ENCODE data around the gene KRT12. TPM values are rescaled to one million over a fixed set of nuclear protein-coding genes. Genes with fewer than 3 reads are reported as not detected.

KRT12 gene
- total RNA-seq, 1 donor: not detected

DNA sequence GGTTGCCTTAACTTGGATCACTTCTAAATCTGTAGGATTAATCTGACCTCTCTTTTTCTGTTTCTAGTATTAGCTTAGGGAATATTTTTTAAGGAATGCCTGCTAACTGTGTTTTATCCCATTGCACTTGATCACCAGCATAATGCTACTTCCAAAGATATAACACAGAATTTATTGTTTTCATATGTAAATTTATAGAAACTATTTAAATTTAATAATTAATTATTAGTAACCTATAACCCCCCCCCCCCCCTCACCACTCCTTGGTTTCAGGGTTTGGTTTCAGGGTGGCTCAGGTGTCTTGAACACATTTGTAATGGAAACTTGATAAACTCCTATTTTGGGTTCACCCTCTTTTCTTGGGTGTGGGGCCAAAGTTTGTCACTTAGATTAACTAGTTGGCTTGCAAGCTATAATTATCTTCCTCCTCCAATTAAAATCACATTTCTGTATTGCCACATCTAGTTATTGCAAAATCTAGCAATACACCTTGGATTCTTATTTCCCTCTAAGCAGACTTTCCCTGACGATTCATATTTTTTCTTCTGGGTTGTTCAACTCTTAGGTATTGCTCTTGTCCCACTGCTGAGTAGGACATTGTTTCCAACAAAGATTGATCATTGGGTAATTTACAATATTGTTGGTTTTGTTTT, 18.3 kb downstream of the KRT12 start:
- H3K4me3 ChIP-seq (ENCODE audit: low read depth, low read length): no peak overlapping the region
- TF ChIP-seq, protein P1, sequence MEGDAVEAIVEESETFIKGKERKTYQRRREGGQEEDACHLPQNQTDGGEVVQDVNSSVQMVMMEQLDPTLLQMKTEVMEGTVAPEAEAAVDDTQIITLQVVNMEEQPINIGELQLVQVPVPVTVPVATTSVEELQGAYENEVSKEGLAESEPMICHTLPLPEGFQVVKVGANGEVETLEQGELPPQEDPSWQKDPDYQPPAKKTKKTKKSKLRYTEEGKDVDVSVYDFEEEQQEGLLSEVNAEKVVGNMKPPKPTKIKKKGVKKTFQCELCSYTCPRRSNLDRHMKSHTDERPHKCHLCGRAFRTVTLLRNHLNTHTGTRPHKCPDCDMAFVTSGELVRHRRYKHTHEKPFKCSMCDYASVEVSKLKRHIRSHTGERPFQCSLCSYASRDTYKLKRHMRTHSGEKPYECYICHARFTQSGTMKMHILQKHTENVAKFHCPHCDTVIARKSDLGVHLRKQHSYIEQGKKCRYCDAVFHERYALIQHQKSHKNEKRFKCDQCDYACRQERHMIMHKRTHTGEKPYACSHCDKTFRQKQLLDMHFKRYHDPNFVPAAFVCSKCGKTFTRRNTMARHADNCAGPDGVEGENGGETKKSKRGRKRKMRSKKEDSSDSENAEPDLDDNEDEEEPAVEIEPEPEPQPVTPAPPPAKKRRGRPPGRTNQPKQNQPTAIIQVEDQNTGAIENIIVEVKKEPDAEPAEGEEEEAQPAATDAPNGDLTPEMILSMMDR (IDR thresholded peaks at IDR 0.05; ENCODE audit: insufficient read depth, low read length): no peak
- DNase-seq (ENCODE audit: low read depth): no peak

DNA sequence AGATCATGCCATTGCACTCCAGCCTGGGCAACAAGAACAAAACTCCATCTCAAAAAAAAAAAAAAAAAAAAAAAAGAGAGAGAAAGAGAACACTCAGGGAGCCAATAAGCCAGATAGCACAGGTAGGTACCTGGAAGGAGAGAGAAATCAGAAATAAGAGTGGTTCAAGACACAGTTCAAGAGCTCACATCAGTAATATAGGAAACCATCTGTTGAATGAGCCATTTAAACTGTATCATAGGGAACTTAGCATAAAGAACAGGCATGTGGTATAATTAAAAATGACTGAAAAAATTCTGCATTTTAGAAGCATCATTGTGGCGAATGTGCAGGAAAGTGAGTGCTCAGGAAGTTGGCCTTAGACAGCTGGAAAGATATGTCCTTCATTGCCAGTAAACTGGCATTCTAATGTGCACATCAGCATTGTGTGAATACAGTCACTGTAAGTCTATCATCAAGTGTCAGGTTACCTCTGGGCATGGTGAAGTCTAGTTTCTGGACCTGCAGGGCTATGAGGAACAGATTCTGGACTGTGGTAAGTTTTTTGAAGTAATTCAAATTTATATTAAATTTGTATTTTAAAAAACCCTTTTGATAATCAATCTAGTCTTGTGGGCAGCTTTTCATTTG, 20.4 kb downstream of the KRT12 start:
- no peak overlapping the region for H3K4me3 ChIP-seq (ENCODE audit: low read depth, low read length)
- DNase-seq (ENCODE audit: low read depth): no peak
- TF ChIP-seq, protein P1 (IDR thresholded peaks at IDR 0.05; ENCODE audit: insufficient read depth, low read length): no peak

DNA sequence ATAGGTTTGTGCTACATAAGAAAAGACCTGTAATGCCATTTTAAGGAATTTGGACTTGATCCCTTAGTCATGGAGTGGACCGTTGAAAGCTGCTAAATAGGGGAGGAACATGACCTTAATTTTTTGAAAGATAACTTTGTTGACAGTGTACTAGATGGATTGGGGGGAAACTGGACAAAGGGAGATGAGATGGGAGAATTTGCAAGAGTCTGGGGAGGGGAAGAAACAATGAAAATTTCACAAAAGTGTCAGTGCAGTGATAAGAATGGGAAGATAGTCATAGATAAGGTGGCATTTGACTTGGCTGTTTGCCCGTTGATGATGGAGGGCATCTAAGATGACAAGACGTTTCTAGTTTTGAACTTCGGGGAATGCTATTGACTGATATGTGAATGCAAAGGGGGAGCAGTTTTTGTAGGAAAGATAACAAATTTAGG, 22.3 kb downstream of the KRT12 start:
- no peak overlapping the region for H3K4me3 ChIP-seq (ENCODE audit: low read depth, low read length)
- TF ChIP-seq, protein P1 (IDR thresholded peaks at IDR 0.05; ENCODE audit: insufficient read depth, low read length): no peak
- no peak for DNase-seq (ENCODE audit: low read depth)

DNA sequence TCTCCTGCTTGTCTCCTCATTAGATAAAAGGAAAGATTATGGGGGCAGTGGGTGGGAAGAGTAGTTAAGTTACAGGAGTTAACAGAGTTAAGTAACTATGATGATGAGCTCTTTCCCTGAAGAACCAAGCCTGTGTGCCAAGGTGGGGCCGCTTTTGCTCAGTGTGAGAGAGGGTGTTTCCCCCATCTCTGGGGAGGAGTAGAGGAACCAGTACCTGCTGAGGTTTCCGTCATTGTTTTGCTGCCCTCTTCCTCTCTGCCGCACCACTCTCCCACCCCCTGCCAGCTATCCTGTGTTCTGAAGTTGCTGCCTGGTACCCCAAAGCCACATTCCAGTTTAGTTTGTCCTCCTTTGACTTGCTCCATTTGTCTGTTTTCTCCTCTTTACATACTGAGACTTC, 23.8 kb downstream of the KRT12 start:
- no peak for DNase-seq (ENCODE audit: low read depth)
- H3K4me3 ChIP-seq (ENCODE audit: low read depth, low read length): no peak overlapping the region
- TF ChIP-seq, protein P1 (IDR thresholded peaks at IDR 0.05; ENCODE audit: insufficient read depth, low read length): no peak

DNA sequence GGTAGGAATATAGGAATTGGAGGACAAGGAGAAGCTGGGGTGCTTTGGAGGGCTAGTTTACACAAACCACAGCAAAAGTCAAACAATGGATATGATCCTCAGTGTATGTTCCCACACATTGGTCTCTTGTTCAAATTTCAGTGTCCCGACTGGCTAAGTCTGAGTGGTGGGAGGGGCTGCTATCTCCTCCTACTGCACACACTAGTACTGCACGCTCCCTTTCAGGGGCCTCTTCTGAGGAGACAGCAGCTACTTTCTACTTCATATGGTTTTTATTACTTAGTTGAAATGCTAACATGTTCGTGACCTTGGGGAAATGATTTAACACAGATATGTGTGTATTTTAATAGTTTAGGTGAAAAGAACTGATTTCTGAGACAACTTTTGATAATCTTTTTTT, 25.8 kb downstream of the KRT12 start:
- no peak for DNase-seq (ENCODE audit: low read depth)
- TF ChIP-seq, protein P1 (IDR thresholded peaks at IDR 0.05; ENCODE audit: insufficient read depth, low read length): no peak
- H3K4me3 ChIP-seq (ENCODE audit: low read depth, low read length): no peak overlapping the region

DNA sequence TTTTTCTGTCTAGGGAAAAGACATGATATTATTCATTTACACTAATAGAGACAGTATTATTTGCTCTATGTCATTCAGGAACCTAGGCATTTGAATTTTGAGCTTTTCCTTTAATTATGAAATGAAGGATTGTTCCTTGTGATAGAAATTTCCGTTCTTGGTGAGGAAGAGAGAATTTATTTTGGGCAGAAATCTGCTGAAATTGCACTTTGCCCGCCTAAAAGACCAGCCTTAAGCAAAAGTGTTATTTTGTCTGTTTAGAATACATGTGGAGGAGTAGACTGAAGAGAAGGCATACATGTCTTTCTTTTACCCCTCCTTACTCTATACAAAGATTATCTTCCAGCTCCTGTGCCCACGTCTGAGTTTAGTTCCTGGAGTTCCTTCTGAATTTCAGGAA, 27.8 kb downstream of the KRT12 start:
- no peak overlapping the region for H3K4me3 ChIP-seq (ENCODE audit: low read depth, low read length)
- TF ChIP-seq, protein P1 (IDR thresholded peaks at IDR 0.05; ENCODE audit: insufficient read depth, low read length): no peak
- DNase-seq (ENCODE audit: low read depth): no peak
